Measurements from ENCODE around the gene DEFB128. TPM values are rescaled to one million over a fixed set of nuclear protein-coding genes. Genes with fewer than 3 reads are reported as not detected.

Gene DEFB128
- total and polyA plus RNA-seq, 2 of the 4 experiments (the other 2 are of a cell fraction): not detected

GRCh38 chr20:164618-165017 lies 24.9 kb downstream of the DEFB128 start:
- in situ Hi-C loops (cut with MboI; ENCODE audit: low sequenced_read_pairs): no loop called here
- H3K18ac ChIP-seq (ENCODE audit: low read depth, low read length): no peak overlapping the region
- no peak overlapping the region for H2AK5ac ChIP-seq (ENCODE audit: low read depth, low read length)
- H3K27me3 ChIP-seq (ENCODE audit: control insufficient read depth, insufficient read depth, low read length): no peaks in the 10 kb centered on the region
- BruUV-seq (replicated peaks): no TSS peak
- H2BK15ac ChIP-seq (ENCODE audit: low read depth, low read length): no peak overlapping the region
- ChIA-PET POLR2A (ENCODE audit: unreplicated experiment) (interaction anchor here (0.7 kb wide), 1 partner anchor 60 kb away, joined by 5 read pairs; no protein-coding TSS in a partner anchor), CTCF (no interaction called here)
- no peak overlapping the region for H2AK9ac ChIP-seq (replicated peaks; ENCODE audit: low read depth, low read length, poor library complexity)
- no peaks in the 10 kb centered on the region for H3K9me3 ChIP-seq (ENCODE audit: control insufficient read depth, insufficient read depth, low read length)
- no peak overlapping the region for H3K4me3 ChIP-seq (ENCODE audit: insufficient read depth, low read depth, low read length)
- H2AFZ ChIP-seq (replicated peaks; ENCODE audit: low read length, poor library complexity): no peak overlapping the region
- no CpG with 5 or more reads among the region's 3 CpGs for WGBS, 2 experiments (ENCODE audit: extremely low coverage in 2 of 2, insufficient read length in 1 of 2)
- no peak overlapping the region for H3K14ac ChIP-seq (replicated peaks; ENCODE audit: low read depth, low read length)
- H3K9me1 ChIP-seq (ENCODE audit: insufficient read depth, low read length): no peaks in the 10 kb centered on the region
- dilution Hi-C loops (cut with HindIII; ENCODE audit: low sequenced_read_pairs, unreplicated experiment): no loop called here
- DNase-seq (no peak), ATAC-seq (ENCODE audit: low read depth) (no peak)
- no peak overlapping the region for H4K5ac ChIP-seq (ENCODE audit: low read depth, low read length)
- H3K79me1 ChIP-seq (ENCODE audit: low read depth in 1 of 2, low read length in 2 of 2): no peaks in the 10 kb centered on the region
- H4K20me1 ChIP-seq (ENCODE audit: insufficient read depth, low read length): no peaks in the 10 kb centered on the region
- H3K4me2 ChIP-seq (ENCODE audit: low read depth, low read length): no peak overlapping the region
- no peak overlapping the region for H4K91ac ChIP-seq (ENCODE audit: insufficient read depth, low read depth, low read length)
- no peak overlapping the region for H4K8ac ChIP-seq (ENCODE audit: low read depth in 2 of 2, low read length in 2 of 2)
- no peak overlapping the region for H2BK120ac ChIP-seq (ENCODE audit: low read depth, low read length)
- H3K4ac ChIP-seq (ENCODE audit: low read depth, low read length): no peak overlapping the region
- TF ChIP-seq MAFK (IDR thresholded peaks at IDR 0.05; ENCODE audit: low read depth, low read length) (no peak), USF2 (IDR thresholded peaks at IDR 0.05; ENCODE audit: low read depth, low read length) (no peak), BHLHE40 (IDR thresholded peaks at IDR 0.05; ENCODE audit: low read depth, low read length) (no peak), CEBPB (IDR thresholded peaks at IDR 0.05; ENCODE audit: low read depth, low read length) (no peak), NFE2L2 (IDR thresholded peaks at IDR 0.05; ENCODE audit: low read depth, low read length) (no peak), RFX5 (IDR thresholded peaks at IDR 0.05; ENCODE audit: low read depth, low read length) (no peak), MXI1 (IDR thresholded peaks at IDR 0.05; ENCODE audit: borderline replicate concordance, low read depth, low read length) (no peak), ELK1 (IDR thresholded peaks at IDR 0.05; ENCODE audit: borderline replicate concordance, low read depth, low read length) (no peak), RCOR1 (IDR thresholded peaks at IDR 0.05; ENCODE audit: insufficient replicate concordance, low read length) (no peak), SMC3 (IDR thresholded peaks at IDR 0.05; ENCODE audit: low read depth, low read length) (no peak), CTCF (conservative IDR thresholded peaks at IDR 0.05; ENCODE audit: low read depth, low read length) (no peak), POLR2A (IDR thresholded peaks at IDR 0.05; ENCODE audit: low read depth, low read length) (no peak), FOS (IDR thresholded peaks at IDR 0.05; ENCODE audit: low read depth, low read length) (no peak), RAD21 (IDR thresholded peaks at IDR 0.05; ENCODE audit: low read length) (no peak)
- no peaks in the 10 kb centered on the region for H3K4me1 ChIP-seq (ENCODE audit: control insufficient read depth, insufficient read depth, low read length)
- intact Hi-C loops (cut with micrococcal nuclease): no loop called here
- no peaks in the 10 kb centered on the region for H3K36me3 ChIP-seq (ENCODE audit: control insufficient read depth, insufficient read depth, low read length)
- no peak overlapping the region for H3K23ac ChIP-seq (ENCODE audit: low read depth, low read length)
- no peak overlapping the region for H2BK5ac ChIP-seq (ENCODE audit: low read depth, low read length, poor library complexity, severe bottlenecking)
- H3K9ac ChIP-seq (ENCODE audit: low read depth, low read length): no peak overlapping the region
- H3K27ac ChIP-seq (ENCODE audit: insufficient read depth, low read length): no peak overlapping the region
- no peak overlapping the region for H3K56ac ChIP-seq (ENCODE audit: extremely low read depth, insufficient read depth, low read length)
- no peak overlapping the region for H2BK20ac ChIP-seq (ENCODE audit: low read depth, low read length)
